Skeletal muscle tissue (tissue), 4 donors: ENCODE results near the gene SHTN1. TPM values are rescaled to one million over a fixed set of nuclear protein-coding genes. Genes with fewer than 3 reads are reported as not detected.

Experiments used
- H3K27ac ChIP-seq: one replicate; pipeline ENCODE4 v1.7.0; 2013; ENCODE audit warnings: mild to moderate bottlenecking, low read depth, low read length, inconsistent platforms
- H3K27me3 ChIP-seq, 3 donors: one replicate each; pipeline ENCODE4 v1.7.0; 2013; ENCODE audit warnings: low read length in 3 of 3; ENCODE audit not compliant: control insufficient read depth in 3 of 3, insufficient read depth in 3 of 3
- H3K36me3 ChIP-seq, 3 donors: one replicate each; pipeline ENCODE4 v1.7.0; 2013; ENCODE audit warnings: low read length in 3 of 3; ENCODE audit not compliant: control insufficient read depth in 3 of 3, insufficient read depth in 3 of 3
- H3K4me1 ChIP-seq, 3 donors: one replicate each; pipeline ENCODE4 v1.7.0; 2013; ENCODE audit warnings: low read length in 3 of 3, mild to moderate bottlenecking in 3 of 3; ENCODE audit not compliant: control insufficient read depth in 3 of 3, insufficient read depth in 3 of 3
- H3K4me3 ChIP-seq, 3 donors: one replicate each; pipeline ENCODE4 v1.7.0; 2013; ENCODE audit warnings: low read length in 3 of 3
- H3K9ac ChIP-seq, 3 donors: one replicate each; pipeline ENCODE4 v1.7.0; 2013; ENCODE audit warnings: low read length in 3 of 3, mild to moderate bottlenecking in 3 of 3, moderate library complexity in 2 of 3, low read depth in 1 of 3
- H3K9me3 ChIP-seq, 3 donors: one replicate each; pipeline ENCODE4 v1.7.0; 2013; ENCODE audit warnings: low read length in 3 of 3; ENCODE audit not compliant: control insufficient read depth in 3 of 3
- total RNA-seq: library from RNA; depleted of rRNA; stranded (reverse); fragments of >200 nt; gene quantifications from one replicate; pipeline ENCODE4 v1.2.3, GENCODE V29; 2014
- donor health status: Osteomylitis.

Gene SHTN1
- total RNA-seq, 1 donor from 2014 or later = 1.6 TPM

DNA sequence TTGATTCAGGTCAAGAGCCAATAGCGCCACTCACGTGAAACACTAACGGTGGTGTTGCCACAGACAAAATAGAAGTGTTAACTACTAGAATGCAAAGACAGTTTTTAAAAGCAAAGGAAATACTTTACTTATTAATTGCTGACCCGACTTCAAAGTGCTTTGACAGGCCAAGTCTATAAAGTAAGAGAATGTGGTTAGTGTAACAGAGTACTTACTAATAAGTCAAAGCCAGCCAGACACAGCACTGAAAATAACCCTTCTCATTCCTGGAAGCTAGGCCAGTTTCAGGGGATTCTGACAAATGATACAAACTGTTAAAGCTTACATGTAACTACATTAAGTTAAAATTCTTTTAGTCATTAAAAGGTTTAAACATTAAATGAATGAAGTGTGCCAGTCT is 105.4 kb downstream of the SHTN1 start:
- no peaks in the 10 kb centered on the region for H3K9me3 ChIP-seq
- H3K27ac ChIP-seq = no peak overlapping the region
- no peaks in the 10 kb centered on the region for H3K36me3 ChIP-seq
- H3K27me3 ChIP-seq = no peaks in the 10 kb centered on the region
- no peaks in the 10 kb centered on the region for H3K4me1 ChIP-seq
- H3K9ac ChIP-seq = no peak overlapping the region
- no peak overlapping the region for H3K4me3 ChIP-seq

- H3K9ac ChIP-seq = no peak overlapping the region
- H3K36me3 ChIP-seq = no peaks in the 10 kb centered on the region
Observed at GRCh38 chr10:116893686-116894037, 111.3 kb downstream of the SHTN1 start.

DNA sequence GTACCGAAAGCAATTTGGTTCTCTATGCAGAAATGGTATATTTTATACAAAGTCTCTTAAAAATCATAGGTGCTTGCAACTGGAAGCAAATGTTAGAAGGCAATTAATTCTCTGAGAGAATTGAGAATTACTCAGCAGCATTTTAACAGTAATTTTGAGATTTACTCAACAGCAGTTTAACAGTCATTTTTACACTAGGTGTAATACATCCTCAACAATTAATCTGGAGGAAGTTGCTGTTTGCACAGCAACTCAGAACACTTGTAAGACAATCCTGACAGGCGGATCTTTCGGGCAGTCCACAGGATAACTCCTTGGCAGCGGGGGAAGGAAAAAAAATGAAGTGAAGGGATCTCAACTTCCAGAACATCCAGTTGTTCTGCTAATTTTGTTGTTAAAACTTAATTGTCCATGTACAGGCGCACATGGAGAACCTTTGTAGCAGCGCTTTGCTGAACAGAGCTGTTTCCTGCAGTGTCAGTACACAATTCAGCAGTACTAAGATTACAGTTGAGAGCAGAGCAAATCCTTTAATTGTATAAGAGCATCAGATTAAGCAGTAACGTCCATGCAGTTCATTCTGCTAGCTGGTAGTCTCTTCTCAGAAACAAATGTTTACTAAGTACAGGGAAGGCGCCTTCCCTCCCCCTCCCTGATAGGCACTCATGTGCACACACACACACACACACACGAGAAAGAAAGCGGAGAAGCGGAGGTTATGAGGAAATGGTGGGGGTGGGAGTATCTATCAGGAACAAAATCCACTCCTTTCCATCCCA is 111.9 kb downstream of the SHTN1 start:
- Histone ChIP-seq H3K36me3 (no peaks in the 10 kb centered on the region), H3K9me3 (no peaks in the 10 kb centered on the region), H3K27me3 (peaks cover 0 to 2% (median 0%) of the 10 kb centered on the region in 3 donors), H3K4me3 (no peak overlapping the region), H3K27ac (no peak overlapping the region), H3K4me1 (peaks cover 0 to 4% (median 0%) of the 10 kb centered on the region in 3 donors), H3K9ac (no peak overlapping the region)

More at GRCh38 chr10:116893686-116894037, 111.3 kb downstream of the SHTN1 start:
- Histone ChIP-seq H3K4me1 (peaks cover 0 to 4% (median 0%) of the 10 kb centered on the region in 3 donors), H3K27ac (no peak overlapping the region), H3K4me3 (no peak overlapping the region), H3K27me3 (peaks cover 0 to 2% (median 0%) of the 10 kb centered on the region in 3 donors), H3K9me3 (no peaks in the 10 kb centered on the region)

DNA sequence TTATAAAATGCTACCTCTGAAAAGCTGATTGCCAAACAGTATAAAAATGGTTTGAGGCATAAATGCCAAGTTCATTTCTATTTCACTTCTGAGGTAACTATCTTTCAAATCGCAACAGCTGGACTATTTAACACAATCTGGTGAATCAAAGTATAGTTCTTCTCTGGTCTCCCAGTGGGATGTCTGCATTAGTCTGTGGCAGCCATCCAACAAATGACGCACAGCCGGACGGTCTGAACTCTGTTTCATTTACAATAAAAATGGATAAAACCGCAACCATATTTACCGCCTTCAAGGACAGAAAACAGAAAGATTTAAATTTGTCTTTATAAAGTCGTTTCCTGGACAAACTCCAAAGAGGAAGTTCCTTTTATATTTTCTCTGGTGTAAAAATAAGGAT is 113.8 kb downstream of the SHTN1 start:
- peaks cover 0 to 4% (median 0%) of the 10 kb centered on the region in 3 donors for H3K4me1 ChIP-seq
- no peaks in the 10 kb centered on the region for H3K36me3 ChIP-seq
- H3K27me3 ChIP-seq = peaks cover 0 to 2% (median 0%) of the 10 kb centered on the region in 3 donors
- H3K27ac ChIP-seq = no peak overlapping the region
- peak overlapping the region in 1 of 3 donors; percentile 10 for H3K4me3 ChIP-seq
- no peak overlapping the region for H3K9ac ChIP-seq
- H3K9me3 ChIP-seq = no peaks in the 10 kb centered on the region

DNA sequence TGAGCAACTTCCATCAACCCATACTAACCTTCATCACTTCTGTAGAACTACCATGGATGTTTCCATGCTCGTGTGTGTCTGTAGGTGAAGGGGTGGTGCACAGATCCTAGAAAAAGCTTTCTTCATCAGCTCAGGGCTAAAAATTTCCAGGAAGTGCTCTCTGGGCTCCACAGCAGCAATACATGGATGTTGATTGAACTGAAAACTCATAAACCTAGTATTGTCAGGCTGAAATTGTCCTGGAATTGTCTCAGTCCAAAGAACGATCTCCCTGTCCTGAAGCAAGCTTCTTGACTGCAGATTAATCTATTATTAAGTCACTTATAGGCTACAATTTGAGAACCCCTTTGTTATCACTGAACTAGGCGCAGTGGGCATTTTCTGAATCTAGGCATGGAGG is 115.9 kb downstream of the SHTN1 start:
- Histone ChIP-seq H3K27me3 (peaks cover 0 to 2% (median 0%) of the 10 kb centered on the region in 3 donors), H3K9me3 (no peaks in the 10 kb centered on the region), H3K27ac (no peak overlapping the region), H3K4me1 (peaks cover 0 to 4% (median 0%) of the 10 kb centered on the region in 3 donors), H3K4me3 (no peak overlapping the region), H3K9ac (no peak overlapping the region), H3K36me3 (no peaks in the 10 kb centered on the region)

DNA sequence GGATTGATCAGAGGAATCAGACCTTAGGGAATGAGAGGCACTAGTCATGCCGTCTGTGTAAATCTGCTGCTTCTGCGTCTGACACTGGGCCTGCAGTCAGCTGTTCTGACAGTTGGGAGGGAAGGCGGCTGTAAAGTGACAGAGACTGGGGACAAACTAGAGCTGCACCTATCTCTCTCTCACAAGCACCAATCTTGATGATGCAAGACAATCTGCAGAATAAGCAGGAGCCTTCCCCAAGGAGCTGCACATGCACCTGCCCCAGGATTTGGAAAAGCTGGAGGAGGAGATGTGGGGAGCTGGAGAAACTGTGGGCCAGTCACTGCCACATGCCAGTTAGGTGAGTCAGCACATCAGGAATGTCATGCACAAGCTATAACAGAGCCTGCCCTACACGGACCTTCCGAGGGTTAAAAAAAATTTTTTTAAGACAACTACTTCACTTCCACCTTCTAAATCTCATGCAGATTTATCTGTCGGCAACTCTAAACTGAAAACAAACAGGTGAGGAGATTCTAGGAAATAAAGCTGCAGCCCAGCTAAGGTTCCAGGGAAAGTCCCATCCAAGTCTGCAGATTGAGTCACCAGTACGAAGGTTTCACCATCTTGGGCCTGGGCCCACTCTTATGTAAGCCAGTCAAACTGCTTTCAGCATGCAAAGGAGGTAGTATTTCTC is 116.5 kb downstream of the SHTN1 start:
- Histone ChIP-seq H3K27ac (no peak overlapping the region), H3K9ac (no peak overlapping the region), H3K4me1 (peaks cover 0 to 4% (median 0%) of the 10 kb centered on the region in 3 donors), H3K4me3 (no peak overlapping the region), H3K36me3 (no peaks in the 10 kb centered on the region), H3K9me3 (no peaks in the 10 kb centered on the region), H3K27me3 (peaks cover 0 to 2% (median 2%) of the 10 kb centered on the region in 3 donors)

GRCh38 chr10:116886772-116887171 is 118.2 kb downstream of the SHTN1 start:
- H3K4me3 ChIP-seq = no peak overlapping the region
- H3K36me3 ChIP-seq = no peaks in the 10 kb centered on the region
- H3K27ac ChIP-seq = no peak overlapping the region
- H3K27me3 ChIP-seq = peaks cover 0 to 3% (median 2%) of the 10 kb centered on the region in 3 donors
- H3K9me3 ChIP-seq = no peaks in the 10 kb centered on the region
- no peak overlapping the region for H3K9ac ChIP-seq
- H3K4me1 ChIP-seq = peaks cover 0 to 4% (median 0%) of the 10 kb centered on the region in 3 donors

DNA sequence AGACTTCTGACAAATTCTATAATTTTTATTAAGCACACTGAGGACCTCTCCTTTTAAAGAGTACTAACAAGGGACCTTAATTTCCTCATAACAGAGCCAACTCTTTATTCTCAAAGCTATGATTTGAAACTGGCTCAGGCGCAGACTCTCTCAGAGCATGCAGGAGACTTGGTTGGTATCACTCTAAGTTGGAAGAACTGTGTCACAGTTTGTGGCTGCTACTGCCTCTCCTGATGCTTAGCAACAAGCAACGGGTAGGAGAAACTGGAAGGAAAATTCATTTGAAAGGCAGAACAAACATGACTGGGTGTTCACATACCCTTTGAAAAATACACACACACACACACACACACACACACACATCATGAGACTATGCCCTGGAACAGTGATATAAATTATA is 122.3 kb downstream of the SHTN1 start:
- Histone ChIP-seq H3K4me1 (no peaks in the 10 kb centered on the region), H3K27ac (no peak overlapping the region), H3K9ac (no peak overlapping the region), H3K36me3 (no peaks in the 10 kb centered on the region), H3K4me3 (no peak overlapping the region), H3K27me3 (peaks cover 0 to 3% (median 0%) of the 10 kb centered on the region in 3 donors), H3K9me3 (no peaks in the 10 kb centered on the region)

DNA sequence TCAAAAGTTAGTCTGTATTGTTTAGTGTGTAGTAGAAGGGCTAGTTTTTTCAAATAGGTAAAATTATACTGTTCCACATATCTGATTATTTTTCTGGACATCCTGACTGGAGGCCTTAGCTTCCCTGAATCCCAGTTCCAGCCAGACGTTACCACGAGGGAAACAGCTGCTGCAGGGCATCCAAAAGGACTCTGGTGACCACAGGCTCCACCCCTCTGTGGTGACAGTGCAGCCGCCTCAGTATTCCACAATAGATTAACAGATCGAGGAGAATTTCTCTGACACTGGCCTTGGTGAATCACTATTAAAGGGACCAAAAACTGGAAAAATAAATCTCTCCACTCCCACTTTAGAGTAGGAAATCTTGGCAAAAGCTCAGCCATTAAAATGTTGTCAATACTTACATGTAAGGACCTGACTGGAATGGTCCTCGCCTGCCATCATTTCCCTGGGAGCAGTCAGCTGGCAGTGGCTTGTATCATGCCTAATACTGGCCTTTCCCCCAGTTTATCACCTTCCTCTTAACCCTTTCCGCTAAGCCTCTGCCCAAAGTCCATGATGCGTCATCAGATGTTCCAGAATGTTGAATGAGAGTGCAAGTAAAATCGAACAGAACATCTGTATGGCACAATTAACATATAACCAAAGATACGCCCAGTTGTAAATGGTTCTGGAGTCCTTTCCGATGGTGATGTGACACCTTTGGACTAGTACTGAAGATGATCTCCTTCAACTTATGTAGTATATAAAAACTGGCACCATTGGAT is 124.1 kb downstream of the SHTN1 start:
- Histone ChIP-seq H3K4me3 (no peak overlapping the region), H3K27ac (no peak overlapping the region), H3K27me3 (peaks cover 0 to 3% (median 0%) of the 10 kb centered on the region in 3 donors), H3K9ac (no peak overlapping the region), H3K9me3 (no peaks in the 10 kb centered on the region), H3K4me1 (no peaks in the 10 kb centered on the region), H3K36me3 (no peaks in the 10 kb centered on the region)
